GM12865 (cell line): ENCODE data around the gene C19orf53.
"Not testable (repeated sequence)": the region's sequence is repeated elsewhere in the genome, so short reads cannot be mapped to it uniquely, and the experiment has no call there.

ENCODE experiments used
- DNase-seq: peaks from one replicate; pipeline ENCODE4 v3.0.0; 2010; ENCODE audit warnings: low read depth
- H3K4me3 ChIP-seq: 2 replicates; pipeline ENCODE4 v1.5.1; 2011; ENCODE audit warnings: mild to moderate bottlenecking, low read depth, low read length, control low read depth
- TF ChIP-seq, protein P1 (sequence below): IDR thresholded peaks from 2 replicates; pipeline ENCODE4 v1.5.1; 2011; ENCODE audit warnings: low read length, control low read depth, low read depth, inconsistent platforms; ENCODE audit not compliant: insufficient read depth; ENCODE audit errors: missing control alignments

C19orf53 gene

DNA sequence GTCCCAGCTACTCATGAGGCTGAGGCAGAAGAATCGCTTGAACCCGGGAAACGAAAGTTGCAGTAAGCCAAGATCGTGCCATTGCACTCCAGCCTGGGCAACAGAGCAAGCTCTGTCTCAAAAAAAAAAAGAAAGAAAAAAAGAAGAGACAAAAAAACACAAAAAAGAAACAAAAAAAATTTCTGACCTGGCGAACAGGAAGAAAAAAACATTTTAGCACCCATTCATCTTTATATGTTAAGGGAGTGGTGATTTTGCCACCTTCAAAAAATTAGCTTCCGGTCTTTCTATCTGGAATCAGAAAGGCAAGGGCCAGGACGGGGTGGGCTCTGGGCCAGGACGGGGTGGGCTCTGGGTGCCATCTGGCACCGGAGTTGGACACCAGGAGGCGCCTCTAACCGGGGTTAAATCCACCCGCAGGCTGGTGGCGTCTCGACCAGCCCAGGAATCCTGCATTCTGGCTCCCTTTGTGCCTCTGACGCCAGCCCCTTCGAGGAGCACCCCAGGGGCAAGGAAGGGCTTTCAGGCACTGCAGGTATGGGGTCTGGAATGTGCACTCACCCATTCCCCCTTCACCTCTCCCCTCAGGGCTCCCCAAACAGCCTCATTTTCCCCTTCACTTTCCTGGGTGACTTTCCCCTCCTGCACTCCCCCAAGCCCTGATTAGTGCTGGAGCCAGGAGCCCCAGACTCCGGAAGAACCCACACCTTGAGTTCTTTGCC, 10.6 kb downstream of the C19orf53 start:
- TF ChIP-seq, protein P1, sequence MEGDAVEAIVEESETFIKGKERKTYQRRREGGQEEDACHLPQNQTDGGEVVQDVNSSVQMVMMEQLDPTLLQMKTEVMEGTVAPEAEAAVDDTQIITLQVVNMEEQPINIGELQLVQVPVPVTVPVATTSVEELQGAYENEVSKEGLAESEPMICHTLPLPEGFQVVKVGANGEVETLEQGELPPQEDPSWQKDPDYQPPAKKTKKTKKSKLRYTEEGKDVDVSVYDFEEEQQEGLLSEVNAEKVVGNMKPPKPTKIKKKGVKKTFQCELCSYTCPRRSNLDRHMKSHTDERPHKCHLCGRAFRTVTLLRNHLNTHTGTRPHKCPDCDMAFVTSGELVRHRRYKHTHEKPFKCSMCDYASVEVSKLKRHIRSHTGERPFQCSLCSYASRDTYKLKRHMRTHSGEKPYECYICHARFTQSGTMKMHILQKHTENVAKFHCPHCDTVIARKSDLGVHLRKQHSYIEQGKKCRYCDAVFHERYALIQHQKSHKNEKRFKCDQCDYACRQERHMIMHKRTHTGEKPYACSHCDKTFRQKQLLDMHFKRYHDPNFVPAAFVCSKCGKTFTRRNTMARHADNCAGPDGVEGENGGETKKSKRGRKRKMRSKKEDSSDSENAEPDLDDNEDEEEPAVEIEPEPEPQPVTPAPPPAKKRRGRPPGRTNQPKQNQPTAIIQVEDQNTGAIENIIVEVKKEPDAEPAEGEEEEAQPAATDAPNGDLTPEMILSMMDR = peak; percentile 69
- no peak overlapping the region for H3K4me3 ChIP-seq
- peak; percentile 73 for DNase-seq

DNA sequence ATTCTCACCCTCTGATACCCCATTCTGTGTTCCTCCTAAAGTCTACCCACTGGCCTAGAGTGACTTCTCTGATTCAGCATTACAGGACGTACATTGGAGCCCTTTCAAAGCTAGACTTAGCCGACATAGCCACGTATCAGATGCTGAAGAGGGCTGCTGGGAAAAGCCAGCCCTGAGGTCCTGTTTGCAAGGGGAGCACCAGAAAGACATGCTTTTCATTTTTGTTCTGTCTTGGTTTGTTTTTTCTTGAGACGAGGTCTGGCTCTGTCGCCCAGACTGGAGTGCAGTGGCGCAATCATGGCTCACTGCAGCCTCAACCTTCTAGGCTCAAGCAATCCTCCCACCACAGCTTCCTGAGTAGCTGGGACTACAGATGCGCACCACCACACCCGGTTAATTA, 14.7 kb downstream of the C19orf53 start:
- H3K4me3 ChIP-seq = no peak overlapping the region; the same call in 1 of the 2 replicates
- TF ChIP-seq, protein P1 = no peak
- peak; percentile 49 for DNase-seq

DNA sequence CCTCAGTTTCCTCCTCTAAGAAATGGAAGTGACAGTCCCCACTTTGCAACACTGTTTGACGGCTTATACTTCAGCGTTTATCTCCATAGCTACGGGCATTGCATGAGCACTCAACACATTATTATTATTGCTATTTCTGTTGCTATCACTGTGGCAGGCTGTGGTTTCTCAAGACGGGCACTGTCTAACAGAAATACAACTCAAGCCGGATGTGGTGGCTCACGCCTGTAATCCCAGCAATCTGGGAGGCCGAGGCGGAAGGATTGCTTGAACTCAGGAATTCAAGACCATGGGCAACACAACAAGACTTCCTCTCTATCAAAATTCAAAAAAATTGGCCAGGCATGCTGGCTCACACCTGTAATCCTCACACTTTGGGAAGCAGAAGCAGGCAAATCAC, 16.1 kb downstream of the C19orf53 start:
- TF ChIP-seq, protein P1 = no peak
- no peak overlapping the region for H3K4me3 ChIP-seq
- peak; percentile 74 for DNase-seq

DNA sequence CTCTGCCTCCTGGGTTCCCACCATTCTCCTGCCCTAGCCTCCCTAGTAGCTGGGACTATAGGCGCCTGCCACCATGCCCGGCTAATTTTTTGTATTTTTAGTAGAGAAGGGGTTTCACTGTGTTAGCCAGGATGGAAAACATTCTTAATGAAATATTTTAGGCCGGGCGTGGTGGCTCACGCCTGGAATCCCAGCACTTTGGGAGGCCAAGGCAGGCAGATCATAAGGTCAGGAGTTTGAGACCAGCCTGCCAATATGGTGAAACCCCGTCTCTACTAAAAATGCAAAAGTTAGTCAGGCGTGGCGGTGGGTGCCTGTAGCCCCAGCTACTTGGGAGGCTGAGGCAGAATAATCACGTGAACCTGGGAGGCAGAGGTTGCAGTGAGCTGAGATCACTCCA, 19.1 kb downstream of the C19orf53 start:
- not testable (repeated sequence) for H3K4me3 ChIP-seq, DNase-seq

DNA sequence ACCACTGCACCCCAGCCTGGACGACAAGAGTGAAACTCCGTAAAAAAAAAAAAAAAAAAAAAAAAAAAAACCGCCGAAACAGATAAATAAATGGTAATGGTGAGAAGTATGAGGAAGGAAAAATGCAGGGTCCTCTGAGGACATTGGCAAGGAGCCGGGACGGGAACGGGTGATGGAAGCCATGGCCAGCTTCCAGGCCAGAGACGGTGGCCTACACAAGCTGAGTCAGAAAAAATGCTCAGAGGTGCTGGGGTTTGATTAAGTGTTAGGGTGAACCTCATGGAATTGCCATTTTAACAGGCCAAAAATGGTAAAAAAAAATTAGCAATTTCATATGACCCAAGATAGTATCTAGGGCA, 20.1 kb downstream of the C19orf53 start:
- H3K4me3 ChIP-seq = peak overlapping the region; percentile 74
- TF ChIP-seq, protein P1 = no peak
- no peak for DNase-seq

DNA sequence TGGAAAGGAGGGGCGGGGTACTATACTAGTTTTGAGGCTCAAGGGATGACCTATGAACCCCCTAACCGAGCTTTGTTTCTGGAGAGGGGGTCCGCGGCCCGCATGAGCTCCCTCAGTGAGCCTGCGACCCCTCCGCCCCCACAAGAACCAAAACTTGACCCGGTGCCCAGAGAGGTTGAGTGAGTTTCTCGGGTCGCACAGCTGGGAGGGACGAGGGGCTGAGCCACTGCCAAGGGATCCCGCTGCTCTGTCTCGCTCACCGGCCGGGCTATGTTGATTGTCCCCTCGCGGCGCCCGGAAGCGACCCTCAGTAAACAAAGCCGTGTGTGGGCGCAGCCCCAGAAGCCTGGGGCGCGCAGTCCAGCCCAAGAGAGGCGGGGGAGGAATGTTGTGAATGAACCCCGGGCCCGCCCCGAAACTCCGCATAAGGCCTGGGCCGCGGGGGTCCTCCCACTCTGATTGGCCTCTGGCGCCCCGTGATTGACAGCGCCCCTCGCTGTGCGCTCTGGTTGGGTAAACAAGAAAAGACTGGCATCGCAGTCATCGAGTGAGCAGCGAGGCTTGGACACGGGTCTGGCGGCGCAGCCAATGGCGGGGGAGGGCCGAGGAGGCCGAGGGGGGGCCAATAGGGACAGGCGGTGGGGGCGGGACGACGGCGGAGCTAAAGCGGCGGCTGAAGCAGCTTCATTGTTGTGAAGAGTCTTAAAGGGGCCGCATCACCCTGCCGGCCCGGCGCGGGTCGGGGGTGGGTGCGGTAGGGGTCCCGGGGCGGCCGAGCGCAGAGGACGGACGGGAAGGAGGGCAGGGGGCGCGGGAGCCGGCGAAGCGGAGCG, 20.7 kb downstream of the C19orf53 start, which contains the start of gene ZSWIM4:
TSS of gene ZSWIM4 (plus strand) at position 687 of the 833 bp plus-strand sequence. CDS start 206 bp downstream, outside the sequence.
- peak; percentile 99 for DNase-seq
- TF ChIP-seq, protein P1 = no peak
- H3K4me3 ChIP-seq = peak within 1 kb of the TSS; percentile 87

DNA sequence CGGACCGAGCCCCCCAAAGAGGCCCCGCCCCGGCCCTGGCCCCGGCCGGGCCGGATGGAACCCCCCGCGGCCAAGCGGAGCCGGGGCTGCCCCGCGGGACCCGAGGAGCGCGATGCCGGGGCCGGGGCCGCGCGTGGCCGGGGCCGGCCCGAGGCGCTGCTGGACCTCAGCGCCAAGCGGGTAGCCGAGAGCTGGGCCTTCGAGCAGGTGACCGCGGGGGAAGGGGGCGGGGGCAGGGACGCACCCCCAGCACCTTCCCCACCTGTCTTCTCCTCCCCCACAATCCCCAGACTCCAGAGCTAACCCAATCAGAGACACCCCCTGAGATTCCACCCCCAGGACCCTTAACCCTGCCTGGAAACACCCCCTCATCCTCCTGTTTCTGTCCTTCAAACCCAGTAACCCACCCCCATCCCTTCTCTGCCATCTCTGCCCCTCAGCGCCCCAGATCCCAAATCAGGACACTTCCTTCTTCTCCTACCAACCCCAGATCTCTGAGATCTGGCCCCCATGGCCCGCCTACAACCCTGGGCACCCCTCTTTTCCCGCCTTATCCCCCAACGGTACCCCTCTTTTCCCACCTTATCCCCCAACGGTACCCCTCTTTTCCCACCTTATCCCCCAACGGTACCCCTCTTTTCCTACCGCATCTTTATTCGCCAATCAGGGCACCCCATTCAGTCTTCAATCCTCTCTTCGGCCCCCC, 21.5 kb downstream of the C19orf53 start:
- H3K4me3 ChIP-seq = peak overlapping the region; percentile 87
- TF ChIP-seq, protein P1 = no peak
- peak; percentile 43 for DNase-seq
